Duodenal mucosa (tissue), 2 donors: Measurements from ENCODE around the gene EMP3.
"Not testable (repeated sequence)": the region's sequence is repeated elsewhere in the genome, so short reads cannot be mapped to it uniquely, and the experiment has no call there.

ENCODE experiments used
- H3K27ac ChIP-seq: one replicate; pipeline ENCODE4 v1.7.0; 2013; ENCODE audit warnings: low read depth, low read length
- H3K27me3 ChIP-seq, 2 donors: one replicate each; pipeline ENCODE4 v1.7.0; 2013; ENCODE audit warnings: low read length in 2 of 2, control low read depth in 1 of 2; ENCODE audit not compliant: insufficient read depth in 2 of 2, control insufficient read depth in 1 of 2
- H3K36me3 ChIP-seq, 2 donors: one replicate each; pipeline ENCODE4 v1.7.0; 2013; ENCODE audit warnings: low read length in 2 of 2, control low read depth in 1 of 2; ENCODE audit not compliant: insufficient read depth in 2 of 2, control insufficient read depth in 1 of 2
- H3K4me1 ChIP-seq, 2 donors: one replicate each; pipeline ENCODE4 v1.7.0; 2013; ENCODE audit warnings: low read length in 2 of 2, control low read depth in 1 of 2; ENCODE audit not compliant: insufficient read depth in 2 of 2, control insufficient read depth in 1 of 2
- H3K4me3 ChIP-seq, 2 donors: one replicate each; pipeline ENCODE4 v1.7.0; 2013; ENCODE audit warnings: low read length in 2 of 2, low read depth in 1 of 2
- H3K9ac ChIP-seq, 2 donors: one replicate each; pipeline ENCODE4 v1.7.0; 2013; ENCODE audit warnings: low read length in 2 of 2, low read depth in 1 of 2
- H3K9me3 ChIP-seq, 2 donors: one replicate each; pipeline ENCODE4 v1.7.0; 2013; ENCODE audit warnings: low read length in 2 of 2, control low read depth in 1 of 2; ENCODE audit not compliant: control insufficient read depth in 1 of 2

Gene EMP3

GRCh38 chr19:48371771-48372170 lies 46.4 kb downstream of the EMP3 start:
- not testable (repeated sequence) for H3K27ac ChIP-seq, H3K9me3 ChIP-seq, H3K36me3 ChIP-seq, H3K9ac ChIP-seq, H3K4me3 ChIP-seq, H3K27me3 ChIP-seq
- peaks cover 20 to 21% of the 10 kb centered on the region in 2 donors for H3K4me1 ChIP-seq

- no peak overlapping the region for H3K4me3 ChIP-seq
- peaks cover 14% of the 10 kb centered on the region in 2 donors for H3K4me1 ChIP-seq
- no peaks in the 10 kb centered on the region for H3K27me3 ChIP-seq
- no peaks in the 10 kb centered on the region for H3K9me3 ChIP-seq
- no peak overlapping the region for H3K27ac ChIP-seq
- no peak overlapping the region for H3K9ac ChIP-seq
- no peaks in the 10 kb centered on the region for H3K36me3 ChIP-seq
Measured at GRCh38 chr19:48372904-48373303, 47.6 kb downstream of the EMP3 start.

- no peak overlapping the region for H3K27ac ChIP-seq
- H3K36me3 ChIP-seq = no peaks in the 10 kb centered on the region
Measured at GRCh38 chr19:48373567-48373966, 48.2 kb downstream of the EMP3 start.

GRCh38 chr19:48378194-48378570 lies 52.8 kb downstream of the EMP3 start:
- Histone ChIP-seq H3K9ac (no peak overlapping the region), H3K36me3 (peaks cover 2 to 8% of the 10 kb centered on the region in 2 donors), H3K4me3 (no peak overlapping the region), H3K27me3 (no peaks in the 10 kb centered on the region), H3K27ac (no peak overlapping the region), H3K9me3 (no peaks in the 10 kb centered on the region), H3K4me1 (peaks cover 0 to 3% of the 10 kb centered on the region in 2 donors)

More at GRCh38 chr19:48373567-48373966, 48.2 kb downstream of the EMP3 start:
- Histone ChIP-seq H3K27me3 (no peaks in the 10 kb centered on the region), H3K9me3 (no peaks in the 10 kb centered on the region), H3K4me3 (no peak overlapping the region), H3K9ac (no peak overlapping the region), H3K4me1 (peaks cover 7% of the 10 kb centered on the region in 2 donors)

GRCh38 chr19:48379058-48379457 lies 53.7 kb downstream of the EMP3 start:
- Histone ChIP-seq H3K4me1 (peaks cover 0 to 3% of the 10 kb centered on the region in 2 donors), H3K36me3 (peaks cover 8 to 17% of the 10 kb centered on the region in 2 donors), H3K27me3 (no peaks in the 10 kb centered on the region), H3K4me3 (no peak overlapping the region), H3K9ac (no peak overlapping the region), H3K9me3 (no peaks in the 10 kb centered on the region), H3K27ac (no peak overlapping the region)
